Suprapubic skin (tissue), 4 donors: ENCODE measurements around the gene CACNA2D1. TPM values are rescaled to one million over a fixed set of nuclear protein-coding genes. Genes with fewer than 3 reads are reported as not detected.
A peak's percentile ranks its signal among the peaks of the same experiment; 100 is the strongest.

Experiments used
- DNase-seq, 2 donors: peaks; one replicate each; pipeline ENCODE4 v3.0.0-alpha.2; 2019; ENCODE audit warnings: low spot score in 2 of 2
- H3K27ac ChIP-seq: fragments of 200-600 bp; sonication (generic); one replicate; pipeline ENCODE4 v1.5.1; 2019
- H3K27me3 ChIP-seq: fragments of 200-600 bp; sonication (generic); one replicate; pipeline ENCODE4 v1.5.1; 2019
- H3K36me3 ChIP-seq: fragments of 200-600 bp; sonication (generic); one replicate; pipeline ENCODE4 v1.5.1; 2019
- H3K4me1 ChIP-seq: fragments of 200-600 bp; sonication (generic); one replicate; pipeline ENCODE4 v1.5.1; 2019
- H3K4me3 ChIP-seq: fragments of 200-600 bp; sonication (generic); one replicate; pipeline ENCODE4 v1.5.1; 2019; ENCODE audit warnings: mild to moderate bottlenecking
- H3K9me3 ChIP-seq: fragments of 200-600 bp; sonication (generic); one replicate; pipeline ENCODE4 v1.5.1; 2019
- EP300 ChIP-seq: sonication (generic); formaldehyde crosslinking; IDR thresholded peaks from one replicate; pipeline ENCODE4 v1.6.1; 2017; ENCODE audit warnings: antibody characterized with exemption
- POLR2A ChIP-seq, 2 donors: fragments of 450-650 bp; IDR thresholded peaks; one replicate each; pipeline ENCODE4 v1.6.1; 2017; ENCODE audit warnings: antibody characterized with exemption in 2 of 2, mild to moderate bottlenecking in 2 of 2, moderate library complexity in 2 of 2
- POLR2AphosphoS5 ChIP-seq, 3 donors: sonication (generic); formaldehyde crosslinking; IDR thresholded peaks; one replicate each; pipeline ENCODE4 v1.6.1; 2017; ENCODE audit warnings: antibody characterized with exemption in 3 of 3
- WGBS: methylation state at CpG from one replicate; pipeline ENCODE4 v1.1.5; 2018; 5-methylcytosine and 5-hydroxymethylcytosine counted together
- total RNA-seq, 4 donors: library from RNA; depleted of rRNA; stranded (reverse); fragments of >200 nt; gene quantifications; one replicate each; pipeline ENCODE4 v1.1.0, GENCODE V29; 2016
- TF ChIP-seq, protein P1 (sequence below), 2 donors: fragments of 200-600 bp in 1 of 2; fragments of 450-650 bp in 1 of 2; sonication (generic) in 1 of 2; IDR thresholded peaks; one replicate each; pipeline ENCODE4 v1.5.1; 2016 to 2019; ENCODE audit warnings: antibody characterized with exemption in 2 of 2, mild to moderate bottlenecking in 1 of 2, moderate library complexity in 1 of 2

CACNA2D1 gene
- 10 to 100 TPM in 2 of 4 donors, 1 to 10 TPM in 2; 9.3 to 16.9 (median 10.6) TPM for total RNA-seq

- H3K4me1 ChIP-seq = peaks cover 20% of the 10 kb centered on the region
- peak; percentile 79 to 83 for DNase-seq
- WGBS = 0% methylated on average over 14 of the region's 82 CpGs
- H3K27me3 ChIP-seq = no peaks in the 10 kb centered on the region
- no peaks in the 10 kb centered on the region for H3K9me3 ChIP-seq
- no peaks in the 10 kb centered on the region for H3K36me3 ChIP-seq
- TF ChIP-seq EP300 (no peak), POLR2A (IDR thresholded peaks at IDR 0.05) (no peak), POLR2AphosphoS5 (IDR thresholded peaks at IDR 0.05) (no peak)
- TF ChIP-seq, protein P1, sequence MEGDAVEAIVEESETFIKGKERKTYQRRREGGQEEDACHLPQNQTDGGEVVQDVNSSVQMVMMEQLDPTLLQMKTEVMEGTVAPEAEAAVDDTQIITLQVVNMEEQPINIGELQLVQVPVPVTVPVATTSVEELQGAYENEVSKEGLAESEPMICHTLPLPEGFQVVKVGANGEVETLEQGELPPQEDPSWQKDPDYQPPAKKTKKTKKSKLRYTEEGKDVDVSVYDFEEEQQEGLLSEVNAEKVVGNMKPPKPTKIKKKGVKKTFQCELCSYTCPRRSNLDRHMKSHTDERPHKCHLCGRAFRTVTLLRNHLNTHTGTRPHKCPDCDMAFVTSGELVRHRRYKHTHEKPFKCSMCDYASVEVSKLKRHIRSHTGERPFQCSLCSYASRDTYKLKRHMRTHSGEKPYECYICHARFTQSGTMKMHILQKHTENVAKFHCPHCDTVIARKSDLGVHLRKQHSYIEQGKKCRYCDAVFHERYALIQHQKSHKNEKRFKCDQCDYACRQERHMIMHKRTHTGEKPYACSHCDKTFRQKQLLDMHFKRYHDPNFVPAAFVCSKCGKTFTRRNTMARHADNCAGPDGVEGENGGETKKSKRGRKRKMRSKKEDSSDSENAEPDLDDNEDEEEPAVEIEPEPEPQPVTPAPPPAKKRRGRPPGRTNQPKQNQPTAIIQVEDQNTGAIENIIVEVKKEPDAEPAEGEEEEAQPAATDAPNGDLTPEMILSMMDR (IDR thresholded peaks at IDR 0.05) = no peak
- H3K4me3 ChIP-seq = peak within 1 kb of the TSS; percentile 93
- peak within 1 kb of the TSS; percentile 91 for H3K27ac ChIP-seq
These were observed at the start of gene CACNA2D1 for GRCh38 chr7:82443547-82444219. CACNA2D1 (minus strand) TSS chr7:82443777.

GRCh38 chr7:82481499-82482097 is 38.0 kb upstream of the CACNA2D1 start:
- DNase-seq = no peak
- Histone ChIP-seq H3K27ac (no peak overlapping the region), H3K4me3 (no peak overlapping the region), H3K36me3 (no peaks in the 10 kb centered on the region), H3K9me3 (no peaks in the 10 kb centered on the region), H3K27me3 (no peaks in the 10 kb centered on the region), H3K4me1 (no peaks in the 10 kb centered on the region)
- WGBS = 88% methylated on average over 3 of the region's 3 CpGs
- TF ChIP-seq POLR2A (IDR thresholded peaks at IDR 0.05) (no peak), POLR2AphosphoS5 (IDR thresholded peaks at IDR 0.05) (no peak), EP300 (no peak)
- TF ChIP-seq, protein P1 (IDR thresholded peaks at IDR 0.05) = peak; percentile 25 to 64

GRCh38 chr7:82477733-82478515 is 34.3 kb upstream of the CACNA2D1 start:
- Histone ChIP-seq H3K27me3 (no peaks in the 10 kb centered on the region), H3K9me3 (no peaks in the 10 kb centered on the region), H3K27ac (no peak overlapping the region), H3K4me1 (no peaks in the 10 kb centered on the region), H3K4me3 (no peak overlapping the region), H3K36me3 (no peaks in the 10 kb centered on the region)
- TF ChIP-seq, protein P1 (IDR thresholded peaks at IDR 0.05) = no peak
- TF ChIP-seq POLR2A (IDR thresholded peaks at IDR 0.05) = no peak
- TF ChIP-seq EP300 = no peak
- TF ChIP-seq POLR2AphosphoS5 (IDR thresholded peaks at IDR 0.05) = no peak
- no peak for DNase-seq
- WGBS = 57% methylated on average over 2 of the region's 2 CpGs

- Histone ChIP-seq H3K36me3 (no peaks in the 10 kb centered on the region), H3K4me3 (no peak overlapping the region), H3K9me3 (no peaks in the 10 kb centered on the region), H3K4me1 (no peaks in the 10 kb centered on the region), H3K27me3 (no peaks in the 10 kb centered on the region), H3K27ac (no peak overlapping the region)
- 89% methylated on average over 9 of the region's 9 CpGs for WGBS
- TF ChIP-seq POLR2A (IDR thresholded peaks at IDR 0.05) = no peak
- DNase-seq = no peak
These were observed 29.4 kb upstream of the CACNA2D1 start for GRCh38 chr7:82472966-82473365.

DNA sequence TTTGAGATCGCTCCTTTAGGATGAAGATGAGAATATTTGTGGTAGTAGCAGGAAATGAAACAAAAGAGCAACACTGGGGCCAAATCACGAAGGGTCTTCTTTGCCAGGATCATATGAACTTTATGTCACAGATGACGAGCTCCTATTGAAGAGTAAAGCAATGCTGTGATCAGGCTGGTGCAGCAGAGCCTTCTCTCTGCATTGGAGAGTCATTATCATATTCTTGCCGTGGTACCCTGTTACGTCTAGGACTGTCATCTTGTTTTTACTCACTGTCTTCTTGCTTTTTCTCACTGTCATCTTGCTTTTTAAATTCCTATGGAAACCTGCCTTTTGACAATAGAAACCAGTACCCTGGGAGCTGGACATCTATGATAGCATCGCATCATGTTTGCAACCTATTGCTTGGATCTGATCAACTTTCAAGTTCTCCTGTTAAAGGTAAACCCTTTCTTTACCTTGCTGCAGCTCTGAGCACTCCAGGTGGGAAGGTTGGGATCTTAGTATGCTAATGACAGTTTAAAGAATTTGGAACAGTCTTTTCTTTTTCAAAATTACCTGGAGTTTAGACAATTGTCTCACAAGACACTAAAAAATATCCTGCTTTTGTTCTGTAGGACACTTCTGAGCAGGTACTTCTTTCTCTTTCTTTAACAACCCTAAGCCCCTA is 27.9 kb upstream of the CACNA2D1 start:
- H3K27ac ChIP-seq = no peak overlapping the region
- WGBS = 81% methylated on average over 6 of the region's 6 CpGs
- H3K36me3 ChIP-seq = no peaks in the 10 kb centered on the region
- no peaks in the 10 kb centered on the region for H3K4me1 ChIP-seq
- no peak for DNase-seq
- no peaks in the 10 kb centered on the region for H3K9me3 ChIP-seq
- H3K27me3 ChIP-seq = no peaks in the 10 kb centered on the region
- TF ChIP-seq, protein P1 (IDR thresholded peaks at IDR 0.05) = no peak
- TF ChIP-seq POLR2AphosphoS5 (IDR thresholded peaks at IDR 0.05) (no peak), POLR2A (IDR thresholded peaks at IDR 0.05) (no peak), EP300 (no peak)
- no peak overlapping the region for H3K4me3 ChIP-seq
